Middle frontal gyrus (tissue), 1 donor: ENCODE data around the gene GDF15.
A peak's percentile ranks its signal among the peaks of the same experiment; 100 is the strongest.
"Not testable (repeated sequence)": the region's sequence is repeated elsewhere in the genome, so short reads cannot be mapped to it uniquely, and the experiment has no call there.

Source experiments
- DNase-seq: peaks from one replicate; pipeline ENCODE4 v3.0.0-alpha.2; 2015; ENCODE audit warnings: low spot score; ENCODE audit errors: extremely low spot score

GDF15 gene

DNA sequence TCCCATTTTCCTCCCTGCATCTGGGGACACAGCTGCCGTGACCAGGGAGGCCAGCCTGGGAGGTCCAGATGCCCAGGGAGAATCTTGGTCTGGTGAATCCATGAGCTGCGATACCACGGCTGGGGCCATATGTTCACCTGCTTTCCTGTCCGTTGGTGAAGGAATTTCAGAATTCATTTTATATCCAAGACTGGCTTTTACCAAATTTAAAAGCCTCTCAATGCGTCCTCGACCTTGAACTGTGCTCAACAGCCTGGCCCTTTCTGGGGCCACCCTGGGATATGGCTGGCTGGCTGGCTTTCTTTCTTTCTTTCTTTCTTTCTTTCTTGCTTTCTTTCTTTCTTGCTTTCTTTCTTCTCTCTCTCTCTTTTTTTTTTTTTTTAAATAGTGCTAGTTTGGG, 22.2 kb upstream of the GDF15 start:
- DNase-seq: no peak

DNA sequence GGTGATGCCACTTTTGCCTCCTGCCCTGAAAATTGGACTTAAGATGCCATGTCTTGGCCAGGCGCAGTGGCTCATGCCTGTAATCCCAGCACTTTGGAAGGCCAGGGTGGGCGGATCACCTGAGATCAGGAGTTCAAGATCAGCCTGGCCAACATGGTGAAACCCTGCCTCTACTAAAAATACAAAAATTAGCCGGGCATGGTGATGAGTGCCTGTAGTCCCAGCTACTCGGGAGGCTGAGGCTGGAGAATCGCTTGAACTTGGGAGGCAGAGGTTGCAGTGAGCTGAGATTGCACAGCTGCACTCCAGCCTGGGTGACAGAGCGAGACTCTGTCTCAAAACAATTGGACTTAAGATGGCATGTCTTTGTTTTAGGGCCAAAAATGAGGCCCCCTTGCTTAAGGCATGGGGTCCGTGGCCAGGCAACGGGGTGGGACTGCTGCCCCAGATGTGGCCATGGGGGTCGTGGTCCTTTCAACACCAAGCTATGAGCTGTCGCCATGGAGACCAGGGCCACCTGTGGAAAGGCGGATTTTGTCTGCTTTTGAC, 21.6 kb upstream of the GDF15 start:
- not testable (repeated sequence) for DNase-seq

DNA sequence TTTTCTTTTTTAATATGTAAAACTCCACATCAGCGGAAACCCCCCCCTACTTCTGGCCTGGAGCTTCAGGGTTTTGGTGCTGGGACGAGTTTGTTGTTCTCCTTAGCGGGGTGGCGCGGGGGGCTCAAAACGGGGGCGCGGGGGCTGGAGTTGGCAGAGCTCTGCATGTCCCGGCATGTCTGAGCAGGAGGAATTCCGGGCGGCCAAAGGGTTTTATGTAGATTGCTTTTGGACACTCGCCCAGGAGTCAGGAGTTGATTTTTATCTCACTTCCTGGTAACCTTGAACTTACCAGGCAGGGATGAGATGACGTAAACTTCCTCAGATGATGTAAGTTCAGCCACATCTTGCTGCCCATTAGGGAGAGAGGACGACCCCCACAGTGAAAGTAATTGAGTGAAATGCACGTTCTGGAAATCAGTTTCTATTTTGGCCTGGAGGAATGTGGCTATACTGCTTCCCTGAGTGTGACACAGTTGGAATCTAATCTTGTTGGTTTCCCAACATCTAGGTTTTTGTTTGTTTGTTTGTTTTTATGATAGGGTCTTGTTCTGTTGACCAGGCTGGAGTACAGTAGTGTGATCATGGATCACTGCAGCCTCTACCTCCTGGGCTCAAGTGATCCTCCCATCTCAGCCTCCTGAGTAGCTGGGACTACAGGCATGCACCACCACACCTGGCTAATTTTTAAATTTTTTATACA, 21.0 kb upstream of the GDF15 start:
- DNase-seq: no peak

DNA sequence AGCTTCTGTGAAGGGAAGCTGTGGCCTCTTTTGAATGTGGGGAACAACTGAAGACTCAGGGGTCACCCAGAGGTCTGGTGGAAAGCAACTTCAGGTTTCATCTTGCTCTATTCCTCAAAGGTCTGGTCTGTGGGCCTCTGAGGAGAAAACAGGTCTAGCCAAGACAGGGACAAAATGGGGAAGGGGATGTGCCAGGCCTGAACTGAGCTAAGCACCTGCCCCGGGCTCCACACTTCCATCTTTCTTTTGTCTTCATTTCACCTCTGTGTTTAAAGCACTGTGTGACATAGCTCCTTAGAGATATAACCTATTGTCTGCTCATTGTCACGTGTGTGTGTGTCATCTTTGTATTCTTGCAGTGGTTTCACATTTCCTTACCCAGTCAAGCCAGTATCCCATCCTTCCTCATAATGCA, 19.9 kb upstream of the GDF15 start:
- DNase-seq: no peak

DNA sequence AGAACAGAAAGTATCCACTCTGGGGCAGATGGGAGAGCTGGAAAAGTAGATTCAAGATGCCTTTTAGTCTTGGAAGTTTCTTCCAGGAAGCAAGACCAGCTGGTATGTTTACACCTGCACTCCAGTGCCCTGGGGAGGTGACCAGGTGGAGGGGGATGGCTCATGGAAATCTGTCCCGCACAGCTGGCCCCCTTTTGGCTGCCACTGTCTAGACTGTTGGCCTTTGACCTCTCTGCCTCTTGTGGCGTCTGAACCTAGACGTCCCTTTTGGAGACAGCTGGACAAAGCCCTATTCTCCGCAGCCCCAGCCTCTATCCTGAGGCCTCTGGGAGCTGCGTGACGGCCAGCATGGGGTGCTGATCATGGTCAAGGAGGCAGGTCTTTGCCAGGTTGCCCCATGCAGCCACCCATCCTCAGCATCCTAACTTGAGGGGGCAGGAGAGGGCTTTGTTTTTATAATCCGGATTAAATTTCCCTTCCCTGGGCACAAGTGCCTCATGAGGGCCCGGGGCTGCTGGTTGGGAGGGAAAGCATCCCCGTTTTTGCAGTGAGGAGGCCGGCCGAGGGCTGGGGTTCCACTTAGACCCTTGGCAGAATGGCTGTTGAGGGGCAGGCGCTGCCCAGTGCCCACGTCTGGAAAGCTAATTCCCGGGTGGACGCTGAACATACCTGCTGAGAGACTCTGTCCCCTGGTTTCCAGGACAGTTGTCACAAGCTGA, 17.3 kb upstream of the GDF15 start:
- DNase-seq: no peak

DNA sequence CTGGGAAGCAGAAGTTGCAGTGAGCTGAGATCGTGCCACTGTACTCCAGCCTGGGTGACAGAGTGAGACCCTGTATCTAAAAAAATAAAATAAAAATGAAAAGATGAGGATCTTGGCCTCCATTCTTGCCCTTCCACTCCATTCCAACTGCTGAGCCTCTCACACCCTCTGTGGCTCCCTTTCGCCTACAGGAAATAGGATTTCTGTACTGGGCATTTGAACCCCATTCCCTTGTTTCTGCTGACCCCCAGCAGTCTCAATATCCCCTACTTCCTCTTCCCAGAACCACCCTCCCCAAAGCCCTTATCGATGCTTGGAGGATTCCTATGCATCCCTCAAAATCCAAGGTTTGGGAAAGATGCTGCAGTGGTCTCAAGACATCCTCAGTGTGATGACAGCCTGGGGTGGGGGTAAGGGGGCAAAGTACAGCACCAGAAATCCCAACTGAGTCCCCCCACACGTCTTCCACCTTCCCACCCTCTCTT, 12.5 kb upstream of the GDF15 start:
- DNase-seq: no peak

DNA sequence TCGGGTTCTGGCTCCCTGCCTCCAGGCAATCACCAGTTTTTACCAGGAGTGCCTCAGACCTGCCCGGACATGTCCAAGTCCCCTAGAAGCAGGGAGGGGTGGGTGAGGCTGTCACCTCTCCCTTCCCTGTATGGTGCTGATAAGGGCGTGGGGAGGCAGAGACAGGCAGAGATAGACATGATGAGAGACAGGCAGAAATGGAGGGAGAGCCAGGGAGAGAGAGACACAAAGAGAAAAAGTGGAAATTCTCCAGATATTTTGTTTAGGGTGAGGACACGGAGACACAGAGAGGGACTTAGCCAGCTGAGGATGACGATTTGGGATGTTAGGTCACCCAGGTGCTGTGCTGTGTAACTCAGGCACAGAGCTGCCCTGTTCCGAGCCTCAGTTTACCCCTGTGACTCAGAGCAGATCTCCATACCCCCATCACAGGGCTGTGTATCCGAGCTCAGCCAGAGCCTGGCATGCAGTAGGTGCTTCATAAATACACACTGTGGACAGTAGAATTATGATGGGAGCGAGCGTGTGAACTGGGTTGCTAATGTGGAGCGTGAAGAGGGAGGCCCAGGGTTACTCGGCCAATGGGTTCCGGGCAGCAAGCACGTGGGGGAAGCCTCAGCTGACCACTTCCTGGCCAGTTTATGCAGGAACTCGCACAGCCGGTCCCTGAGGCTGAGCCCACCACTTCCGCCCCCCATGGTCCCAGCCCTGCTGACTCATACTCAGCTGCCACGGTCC, 11.9 kb upstream of the GDF15 start:
- no peak for DNase-seq

DNA sequence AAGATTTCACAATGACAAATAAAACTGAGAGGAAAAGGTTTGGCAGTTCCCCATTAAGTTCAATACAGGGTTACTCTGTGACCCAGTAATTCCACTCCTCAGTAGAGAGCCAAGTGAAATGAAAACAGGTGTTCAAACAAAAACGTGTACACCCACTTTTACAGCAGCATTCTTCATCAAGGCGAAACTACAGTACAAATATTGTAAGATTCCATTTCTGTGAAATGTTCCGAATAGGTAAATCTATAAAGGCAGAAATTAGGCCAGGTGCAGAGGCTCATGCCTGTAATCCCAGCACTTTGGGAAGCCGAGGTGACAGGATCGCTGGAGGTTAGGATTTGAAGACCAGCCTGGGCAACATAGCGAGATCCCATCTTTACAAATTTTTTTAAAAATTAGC, 8.9 kb upstream of the GDF15 start:
- no peak for DNase-seq

DNA sequence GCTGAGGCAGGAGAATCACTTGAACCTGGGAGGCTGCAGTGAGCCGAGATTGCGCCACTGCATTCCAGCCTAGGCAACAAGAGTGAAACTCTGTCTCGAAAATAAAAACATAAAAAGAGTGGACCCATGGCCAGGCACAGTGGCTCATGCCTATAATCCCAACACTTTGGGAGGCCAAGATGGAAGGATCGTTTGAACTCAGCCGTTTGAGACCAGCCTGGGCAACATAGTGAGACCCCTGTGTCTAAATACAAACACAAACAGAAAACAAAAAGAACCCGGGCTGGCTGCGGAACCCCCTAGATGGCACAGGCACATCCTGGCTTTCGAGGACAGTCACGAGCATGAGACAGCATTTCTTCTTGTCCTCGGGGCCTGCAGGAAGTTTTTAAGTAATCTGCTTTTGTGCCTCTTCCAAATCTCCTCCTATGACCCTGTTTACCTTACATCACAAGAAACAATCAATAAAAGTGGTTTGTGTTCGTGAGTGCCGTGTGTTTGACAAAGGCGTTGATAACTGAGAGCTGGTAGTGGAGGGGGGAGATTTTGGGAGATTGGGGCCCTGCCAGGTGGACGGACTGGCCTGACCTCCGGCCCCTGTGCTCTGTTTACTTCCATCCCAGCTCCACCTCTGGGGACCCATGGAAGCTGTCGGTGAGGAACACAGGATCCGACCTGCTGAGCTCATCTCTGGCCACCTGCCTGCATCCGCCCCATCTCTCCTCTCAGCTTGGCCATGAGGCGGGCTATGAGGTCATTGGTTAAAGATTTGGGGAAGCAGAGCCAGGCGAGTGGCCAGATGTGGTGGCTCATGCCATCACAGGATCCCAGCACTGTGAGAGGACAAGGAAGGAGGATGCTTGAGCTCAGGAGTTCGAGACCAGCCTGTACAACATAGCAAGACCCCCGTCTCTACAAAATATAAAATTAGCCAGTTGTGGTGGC, 5.9 kb upstream of the GDF15 start:
- no peak for DNase-seq

DNA sequence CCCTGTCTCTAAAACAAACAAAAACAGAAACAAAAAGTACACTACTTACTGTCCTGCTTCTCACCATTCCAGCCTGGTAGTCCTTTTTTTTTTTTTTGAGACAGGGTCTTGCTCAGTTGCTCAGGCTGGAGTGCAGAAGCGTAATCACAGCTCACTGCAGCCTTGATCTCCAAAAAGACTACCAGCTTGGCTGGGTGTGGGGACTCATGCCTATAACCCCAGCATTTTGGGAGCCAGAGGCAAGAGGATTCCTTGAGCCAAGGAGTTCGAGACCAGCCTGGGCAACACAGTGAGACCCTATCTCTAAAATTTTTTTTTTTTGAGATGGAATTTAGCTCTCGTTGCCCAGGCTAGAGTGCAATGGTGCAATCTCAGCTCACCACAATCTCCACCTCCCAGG, 5.1 kb upstream of the GDF15 start:
- DNase-seq: no peak

DNA sequence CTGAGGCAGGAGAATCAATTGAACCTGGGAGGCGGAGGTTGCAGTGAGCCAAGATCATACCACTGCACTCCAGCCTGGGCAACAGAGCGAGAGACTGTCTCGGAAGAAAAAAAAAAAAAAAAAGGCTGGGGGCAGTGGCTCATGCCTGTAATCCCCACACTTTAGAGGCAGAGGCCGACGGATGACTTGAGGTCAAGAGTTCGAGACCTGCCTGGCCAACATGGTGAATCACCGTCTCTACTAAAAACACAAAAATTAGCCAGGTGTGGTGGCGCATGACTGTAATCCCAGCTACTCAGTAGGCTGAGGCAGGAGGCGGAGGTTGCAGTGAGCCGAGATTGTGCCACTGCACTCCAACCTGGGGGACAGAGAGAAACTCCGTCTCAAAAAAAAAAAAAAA, 2.3 kb upstream of the GDF15 start:
- not testable (repeated sequence) for DNase-seq

DNA sequence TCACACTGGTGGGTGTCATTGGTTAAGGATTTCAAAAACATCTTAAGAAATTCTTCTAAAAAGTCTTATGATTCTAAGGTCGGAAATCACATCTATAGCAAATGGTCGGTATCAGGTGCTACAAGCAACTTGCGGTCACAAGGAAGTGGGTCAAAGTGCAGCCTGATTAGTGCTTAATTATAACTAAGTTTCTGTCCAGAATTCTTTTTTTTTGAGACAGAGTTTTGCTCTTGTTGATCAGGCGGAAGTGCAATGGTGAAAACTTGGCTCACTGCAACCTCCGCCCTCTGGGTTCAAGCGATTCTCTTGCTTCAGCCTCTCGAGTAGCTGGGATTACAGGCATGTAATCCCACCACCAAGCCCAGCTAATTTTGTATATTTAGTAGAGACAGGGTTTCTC, 1.2 kb upstream of the GDF15 start:
- no peak for DNase-seq

DNA sequence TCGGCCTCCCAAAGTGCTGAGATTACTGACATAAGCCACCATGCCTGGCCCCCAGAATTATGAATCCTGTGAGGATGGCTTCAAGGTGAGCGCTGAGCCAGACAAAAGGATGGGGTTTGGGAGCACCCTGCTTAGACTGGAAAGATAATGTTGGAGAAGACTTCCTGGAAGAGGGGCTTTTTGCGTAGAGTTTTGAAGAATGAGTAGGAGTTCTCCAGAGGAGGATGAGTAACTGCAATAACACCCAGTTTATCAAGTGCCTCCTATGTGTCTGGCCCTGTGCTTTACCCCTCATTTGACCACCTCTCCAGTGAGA, 641 bp upstream of the GDF15 start:
- DNase-seq: no peak

DNA sequence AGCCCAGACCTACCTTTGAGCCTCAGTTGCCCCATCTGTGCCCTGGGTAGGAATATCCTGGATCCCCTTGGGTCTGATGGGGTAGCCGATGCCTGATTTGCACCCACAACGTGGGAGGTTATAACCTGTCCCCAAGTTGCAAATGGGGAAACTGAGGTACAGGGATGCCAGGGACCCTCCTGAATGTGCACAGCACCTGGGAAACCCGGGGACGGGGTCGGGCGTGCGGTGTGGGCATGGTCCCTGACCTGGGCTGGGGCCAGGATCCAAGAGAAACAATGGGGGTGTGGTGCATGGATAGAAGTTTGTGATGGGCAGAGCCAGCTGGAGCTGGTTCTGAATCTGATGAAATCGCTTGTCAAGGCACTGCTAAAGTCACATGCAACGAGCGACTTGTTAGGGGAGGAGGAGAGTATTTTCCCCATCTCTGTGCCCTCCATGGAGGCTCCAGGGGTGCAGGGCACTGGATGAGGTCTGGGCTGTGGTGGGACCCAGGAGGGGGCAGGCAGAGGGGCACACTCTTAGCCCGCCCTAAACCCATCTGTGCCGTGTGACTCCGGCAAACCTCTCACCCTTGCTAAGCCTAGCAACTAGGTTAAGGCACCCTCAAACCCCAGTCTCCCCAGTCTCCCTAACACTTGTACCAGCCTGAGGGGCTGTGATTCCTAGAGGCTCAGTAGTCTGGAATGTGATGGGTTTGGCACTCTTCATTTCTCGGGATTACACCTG, 749 bp downstream of the GDF15 start:
- DNase-seq: no peak

DNA sequence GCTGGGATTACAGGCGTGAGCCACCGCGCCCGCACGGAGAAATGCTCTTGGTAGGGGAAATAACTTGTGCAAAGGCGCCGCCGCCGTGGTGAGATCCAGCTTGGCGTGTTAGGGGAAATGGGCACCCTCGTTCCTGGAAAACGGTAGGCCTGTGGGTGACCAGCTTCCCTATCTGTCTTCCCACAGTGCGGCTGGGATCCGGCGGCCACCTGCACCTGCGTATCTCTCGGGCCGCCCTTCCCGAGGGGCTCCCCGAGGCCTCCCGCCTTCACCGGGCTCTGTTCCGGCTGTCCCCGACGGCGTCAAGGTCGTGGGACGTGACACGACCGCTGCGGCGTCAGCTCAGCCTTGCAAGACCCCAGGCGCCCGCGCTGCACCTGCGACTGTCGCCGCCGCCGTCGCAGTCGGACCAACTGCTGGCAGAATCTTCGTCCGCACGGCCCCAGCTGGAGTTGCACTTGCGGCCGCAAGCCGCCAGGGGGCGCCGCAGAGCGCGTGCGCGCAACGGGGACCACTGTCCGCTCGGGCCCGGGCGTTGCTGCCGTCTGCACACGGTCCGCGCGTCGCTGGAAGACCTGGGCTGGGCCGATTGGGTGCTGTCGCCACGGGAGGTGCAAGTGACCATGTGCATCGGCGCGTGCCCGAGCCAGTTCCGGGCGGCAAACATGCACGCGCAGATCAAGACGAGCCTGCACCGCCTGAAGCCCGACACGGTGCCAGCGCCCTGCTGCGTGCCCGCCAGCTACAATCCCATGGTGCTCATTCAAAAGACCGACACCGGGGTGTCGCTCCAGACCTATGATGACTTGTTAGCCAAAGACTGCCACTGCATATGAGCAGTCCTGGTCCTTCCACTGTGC, 2.4 kb downstream of the GDF15 start:
- DNase-seq: peak; percentile 36

DNA sequence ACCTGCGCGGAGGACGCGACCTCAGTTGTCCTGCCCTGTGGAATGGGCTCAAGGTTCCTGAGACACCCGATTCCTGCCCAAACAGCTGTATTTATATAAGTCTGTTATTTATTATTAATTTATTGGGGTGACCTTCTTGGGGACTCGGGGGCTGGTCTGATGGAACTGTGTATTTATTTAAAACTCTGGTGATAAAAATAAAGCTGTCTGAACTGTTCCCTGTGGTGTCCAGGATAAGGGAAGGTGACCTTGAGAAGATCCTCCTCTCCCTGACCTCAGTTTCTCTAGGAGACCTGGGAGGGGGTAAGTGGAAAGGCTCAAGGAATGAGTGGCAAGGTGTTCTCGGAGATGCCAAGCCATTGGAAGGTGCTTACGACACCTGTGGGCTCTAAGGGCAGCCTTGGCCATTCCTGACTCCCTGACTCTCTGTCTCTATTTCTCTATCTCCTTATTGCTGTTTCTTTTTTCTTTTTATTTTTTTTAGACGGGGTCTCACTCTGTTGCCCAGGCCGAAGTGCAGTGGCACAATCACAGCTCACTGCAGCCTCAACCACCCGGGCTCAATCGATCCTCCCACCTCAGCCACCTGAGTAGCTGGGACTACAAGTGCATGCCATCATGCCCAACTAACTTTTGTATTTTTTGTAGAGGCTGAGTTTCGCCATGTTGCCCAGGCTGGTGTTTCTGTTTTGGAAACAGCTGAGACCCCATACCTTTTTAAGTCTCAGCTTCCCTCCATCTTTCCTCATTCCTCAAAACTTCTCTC, 3.2 kb downstream of the GDF15 start:
- DNase-seq: no peak

DNA sequence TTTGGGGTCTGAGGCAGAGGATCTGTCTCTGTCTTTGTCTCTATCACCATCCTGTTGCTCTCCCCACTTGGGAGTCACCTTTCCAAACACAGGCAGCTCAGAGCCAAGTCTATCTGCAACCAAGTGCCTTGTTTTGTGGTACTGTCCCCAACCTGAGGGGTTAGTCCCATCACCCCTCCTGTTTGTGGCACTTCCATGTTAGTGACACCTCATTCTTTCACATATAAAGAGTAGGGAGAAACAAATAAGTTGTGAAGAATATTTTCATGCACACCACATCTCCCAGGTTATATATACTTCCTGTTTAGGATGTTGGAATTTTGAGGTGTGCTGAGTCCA, 3.7 kb downstream of the GDF15 start:
- DNase-seq: no peak

DNA sequence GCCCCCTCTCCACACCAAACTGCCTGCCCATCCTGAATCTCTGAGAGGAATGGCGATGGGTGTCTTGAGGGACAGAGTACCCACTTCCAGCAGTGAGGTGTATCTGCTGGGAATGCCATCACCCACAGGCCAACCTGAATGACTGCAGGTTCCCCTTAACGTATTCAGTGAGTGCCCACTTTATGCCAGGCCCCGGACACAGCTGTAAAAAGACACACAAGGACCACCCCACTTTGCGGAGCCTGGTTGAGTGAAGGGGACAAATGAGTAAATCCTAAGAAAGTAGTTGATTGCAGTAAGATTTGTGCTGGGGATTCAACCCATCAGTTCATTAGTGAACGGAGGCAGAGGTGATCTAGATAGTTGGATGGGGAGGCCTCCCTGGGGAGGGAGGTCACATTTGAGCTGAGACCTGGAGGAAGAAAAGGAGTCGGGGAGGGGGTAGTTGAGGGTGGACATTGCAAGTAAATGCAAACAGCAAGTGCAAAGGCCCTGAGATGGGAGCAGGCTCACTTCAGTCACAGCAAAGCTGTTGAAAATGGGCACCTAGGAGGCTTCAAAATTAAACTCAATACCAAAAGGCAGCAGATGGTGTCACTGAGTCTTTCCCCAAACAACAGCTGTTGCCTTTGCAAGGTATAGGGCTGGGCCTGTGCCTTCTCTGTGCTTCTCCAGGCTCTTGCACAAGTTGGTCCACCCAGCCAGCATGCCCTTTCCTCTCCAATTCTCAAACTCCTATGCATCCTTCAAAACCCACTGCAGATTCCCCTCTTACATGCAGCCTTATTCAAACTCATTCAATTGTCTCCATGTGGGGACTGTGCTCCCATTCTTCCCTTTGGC, 4.3 kb downstream of the GDF15 start:
- DNase-seq: no peak
